Measurements from ENCODE around the gene CREB3L2.

Gene CREB3L2

GRCh38 chr7:138024343-138024691 lies 22.4 kb upstream of the CREB3L2 start (continued):
- TF ChIP-seq ZBTB10 (tag by site-specific recombination; IDR thresholded peaks at IDR 0.05) (no peak), ZNF610 (tag by site-specific recombination; IDR thresholded peaks at IDR 0.05; ENCODE audit: borderline replicate concordance) (no peak)

- Histone ChIP-seq H3K4me3 (ENCODE audit: low read depth, low read length) (no peak overlapping the region), H3K27ac (ENCODE audit: extremely low read depth, low read depth, low read length) (no peak overlapping the region), H3K4me1 (ENCODE audit: control insufficient read depth, insufficient read depth, low read length) (no peaks in the 10 kb centered on the region), H3K36me3 (ENCODE audit: control insufficient read depth in 2 of 2, insufficient read depth in 1 of 2, low read length in 2 of 2) (no peaks in the 10 kb centered on the region), H3K9me3 (ENCODE audit: control insufficient read depth, insufficient read depth, low read depth, low read length) (no peaks in the 10 kb centered on the region)
- CTCF ChIA-PET: interaction anchor here (1.0 to 1.1 kb wide), 2 partner anchors 15 to 16 kb away, joined by 3 to 8 read pairs; no protein-coding TSS in a partner anchor
- TF ChIP-seq FEZF1 (tag by site-specific recombination; IDR thresholded peaks at IDR 0.05) (no peak), WT1 (tag by site-specific recombination; IDR thresholded peaks at IDR 0.05) (no peak), ZNF391 (tag by site-specific recombination; IDR thresholded peaks at IDR 0.05; ENCODE audit: borderline replicate concordance, low read depth) (no peak), ZNF548 (tag by site-specific recombination; IDR thresholded peaks at IDR 0.05) (no peak), ZNF214 (tag by site-specific recombination; IDR thresholded peaks at IDR 0.05; ENCODE audit: borderline replicate concordance) (no peak), ZNF513 (tag by site-specific recombination; IDR thresholded peaks at IDR 0.05) (no peak), GLIS2 (tag by site-specific recombination; IDR thresholded peaks at IDR 0.05) (no peak), ZNF48 (tag by site-specific recombination; IDR thresholded peaks at IDR 0.05) (no peak), ZNF354C (tag by site-specific recombination; IDR thresholded peaks at IDR 0.05; ENCODE audit: borderline replicate concordance, low read depth) (no peak), ZFHX2 (tag by site-specific recombination; conservative IDR thresholded peaks at IDR 0.05) (no peak), ZNF184 (tag by site-specific recombination; IDR thresholded peaks at IDR 0.05) (no peak), ZNF132 (tag by site-specific recombination; IDR thresholded peaks at IDR 0.05; ENCODE audit: borderline replicate concordance) (no peak), PBX3 (CRISPR knock-in tag; IDR thresholded peaks at IDR 0.05) (no peak), SCRT2 (tag by site-specific recombination; IDR thresholded peaks at IDR 0.05) (no peak), ZFP37 (tag by site-specific recombination; IDR thresholded peaks at IDR 0.05) (no peak), ZNF560 (tag by site-specific recombination; IDR thresholded peaks at IDR 0.05; ENCODE audit: borderline replicate concordance) (no peak), ZNF350 (tag by site-specific recombination; IDR thresholded peaks at IDR 0.05) (no peak)
- POLR2A ChIA-PET: no interaction called here
Observed at GRCh38 chr7:138023618-138024342, 21.9 kb upstream of the CREB3L2 start.
